HG03196 (cell line): Measurements from ENCODE around the gene ZIC1.

ENCODE experiments used
- ATAC-seq: cut with Tn5 transposase; IDR thresholded peaks from one replicate; pipeline ENCODE4 v1.9.1; 2021; ENCODE audit not compliant: unreplicated experiment

Gene ZIC1

GRCh38 chr3:147394884-147395225 is 14.3 kb upstream of the ZIC1 start:
- ATAC-seq, result no peak

- no peak for ATAC-seq
Observed at GRCh38 chr3:147395899-147396711, 13.1 kb upstream of the ZIC1 start.

GRCh38 chr3:147396712-147397046 is 12.5 kb upstream of the ZIC1 start:
- no peak for ATAC-seq

- ATAC-seq, result no peak
Observed at GRCh38 chr3:147397155-147397874, 11.8 kb upstream of the ZIC1 start.

GRCh38 chr3:147397875-147398812 is 11.0 kb upstream of the ZIC1 start:
- no peak for ATAC-seq

- ATAC-seq, result no peak
Observed at GRCh38 chr3:147398813-147399534, 10.2 kb upstream of the ZIC1 start.

GRCh38 chr3:147400111-147400510 is 9.1 kb upstream of the ZIC1 start:
- ATAC-seq, result no peak

GRCh38 chr3:147400999-147401398 is 8.2 kb upstream of the ZIC1 start:
- ATAC-seq, result no peak

- no peak for ATAC-seq
Observed at GRCh38 chr3:147401421-147401820, 7.7 kb upstream of the ZIC1 start.

- ATAC-seq, result no peak
Observed at GRCh38 chr3:147402159-147402558, 7.0 kb upstream of the ZIC1 start.

- ATAC-seq, result no peak
Observed at GRCh38 chr3:147403511-147403910, 5.7 kb upstream of the ZIC1 start.

- ATAC-seq, result no peak
Observed at GRCh38 chr3:147404000-147404799, 5.0 kb upstream of the ZIC1 start.

GRCh38 chr3:147404800-147405230 is 4.3 kb upstream of the ZIC1 start:
- ATAC-seq, result no peak

GRCh38 chr3:147405231-147406027 is 3.7 kb upstream of the ZIC1 start:
- ATAC-seq, result no peak

GRCh38 chr3:147406028-147406931 is 2.9 kb upstream of the ZIC1 start, which contains the start of gene ZIC4:
TSS of gene ZIC4 (minus strand) at chr3:147406543. CDS start at chr3:147402797, 3,746 bp downstream.
- no peak for ATAC-seq

- ATAC-seq, result no peak
Observed at GRCh38 chr3:147407114-147407497, 2.1 kb upstream of the ZIC1 start.

- ATAC-seq, result no peak
Observed at GRCh38 chr3:147407498-147408187, 1.5 kb upstream of the ZIC1 start.
